OCI-M2 (cell line): ENCODE data around the gene SMS.

Experiments used
- DNase-seq: peaks from one replicate; lab custom pipeline; 2025; ENCODE audit not compliant: unreplicated experiment; lab: John Stamatoyannopoulos, UW

SMS gene

DNA sequence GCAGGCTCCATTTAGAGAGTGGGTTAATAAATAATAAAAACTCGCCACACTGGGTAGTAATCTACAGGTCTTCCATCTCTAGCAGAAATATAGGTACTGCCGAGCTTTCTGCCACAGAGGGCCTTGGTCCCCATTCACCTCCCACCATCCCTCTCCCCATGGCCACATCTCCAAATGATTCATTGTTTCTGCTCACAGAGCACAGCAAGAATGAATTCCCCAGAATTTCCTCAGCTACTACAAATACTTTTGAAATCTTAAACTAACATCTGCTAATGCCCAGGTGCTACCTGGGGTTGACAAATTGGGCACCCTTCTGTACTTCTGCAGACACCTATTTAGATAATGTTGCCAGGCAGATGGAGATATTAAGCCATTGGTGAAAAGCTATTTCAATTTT lies 96.7 kb downstream of the SMS start:
- no peak for DNase-seq

DNA sequence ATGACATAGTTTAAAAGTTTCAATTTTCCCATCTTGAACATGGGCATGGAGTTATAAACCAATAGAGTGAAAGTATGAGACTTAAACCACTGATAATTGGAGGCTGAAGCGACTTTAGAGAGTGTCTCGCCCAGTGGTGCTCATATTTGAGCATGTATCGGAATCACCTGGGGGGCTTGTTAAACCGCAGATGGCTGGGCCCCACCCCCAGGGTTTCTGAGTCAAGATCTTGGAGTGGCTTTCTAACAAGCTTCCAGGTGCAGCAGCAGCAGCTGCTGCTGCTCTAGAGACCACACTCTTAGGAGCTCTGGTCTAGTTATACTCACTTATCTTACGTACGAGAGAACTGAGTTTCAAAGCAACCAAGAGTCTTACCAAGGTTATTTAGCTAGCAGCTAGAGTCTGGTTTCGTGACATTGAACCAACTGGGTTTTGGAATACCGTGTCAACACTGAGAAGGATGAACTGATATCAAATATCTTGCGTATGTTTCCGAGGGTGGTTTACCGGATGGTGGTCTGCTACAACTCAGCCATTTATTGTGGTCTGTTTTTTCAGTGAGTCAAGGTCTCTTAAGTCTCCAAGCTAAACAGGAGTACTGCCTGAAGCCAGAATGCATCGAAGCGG lies 97.5 kb downstream of the SMS start:
- DNase-seq: no peak

DNA sequence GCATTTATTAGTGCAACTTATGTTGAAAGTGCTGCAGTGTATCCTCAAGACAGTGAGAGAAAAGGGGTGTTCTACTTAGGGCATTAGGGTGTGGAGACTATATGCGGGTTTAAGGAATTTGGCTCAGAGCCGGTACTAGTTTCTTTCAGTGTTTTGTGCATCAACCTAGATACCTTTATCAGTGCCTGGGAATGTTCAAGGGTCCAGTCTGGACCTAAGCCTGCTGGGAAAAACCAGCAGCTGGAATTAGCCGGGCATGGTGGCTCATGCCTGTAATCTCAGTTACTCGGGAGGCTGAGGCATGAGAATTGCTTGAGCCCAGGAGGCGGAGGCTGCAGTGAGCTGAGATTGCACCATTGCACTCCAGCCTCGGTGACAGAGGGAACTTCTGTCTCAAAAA lies 99.0 kb downstream of the SMS start:
- DNase-seq: no peak

DNA sequence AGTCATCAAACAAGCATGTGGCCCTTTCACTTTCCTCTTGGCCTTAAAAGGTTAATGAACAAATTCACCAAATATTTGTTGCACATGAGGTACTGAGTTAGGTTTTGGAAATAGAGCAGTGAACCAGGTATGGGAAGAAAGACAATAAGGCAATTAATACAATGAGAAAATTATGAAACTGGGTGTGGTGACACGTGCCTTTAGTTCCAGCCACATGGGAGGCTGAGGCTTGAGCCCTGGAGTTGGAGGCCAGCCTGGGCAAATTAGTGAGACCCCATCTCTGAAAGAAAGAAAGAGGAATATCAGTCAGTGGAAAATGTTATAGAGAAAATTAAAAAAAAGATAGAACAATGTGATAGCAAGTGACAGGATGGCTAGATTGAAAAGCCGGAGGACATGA lies 99.7 kb downstream of the SMS start:
- no peak for DNase-seq

DNA sequence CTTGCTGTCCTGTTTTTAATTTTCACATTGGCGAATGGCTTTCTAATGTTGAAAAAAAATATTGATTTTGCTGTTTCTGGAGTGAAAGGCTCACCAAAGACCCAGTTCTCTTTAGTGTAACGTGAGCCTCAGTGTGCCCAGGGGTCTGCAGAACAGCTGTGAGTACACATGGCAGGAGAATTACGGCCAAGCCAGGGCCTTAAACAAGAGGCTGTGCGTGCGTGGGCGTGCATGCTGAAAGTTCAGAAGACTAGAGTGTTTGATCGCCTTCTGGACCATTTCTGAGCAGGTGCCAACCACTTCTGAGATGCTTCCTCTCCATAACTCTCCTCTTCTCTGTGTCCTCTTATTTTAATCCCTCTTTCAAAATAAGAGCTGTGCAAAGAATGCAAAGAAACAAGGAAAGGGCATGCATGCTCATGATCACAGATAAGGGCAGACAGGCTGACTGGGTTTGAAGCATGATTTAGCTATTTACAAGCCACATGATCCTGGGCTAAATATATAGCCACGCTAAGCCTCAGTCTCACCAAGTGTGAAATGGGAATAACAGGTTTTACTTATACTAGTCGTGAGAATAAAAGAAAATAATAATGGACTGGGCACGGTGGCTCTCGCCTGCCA lies 101.5 kb downstream of the SMS start:
- no peak for DNase-seq

DNA sequence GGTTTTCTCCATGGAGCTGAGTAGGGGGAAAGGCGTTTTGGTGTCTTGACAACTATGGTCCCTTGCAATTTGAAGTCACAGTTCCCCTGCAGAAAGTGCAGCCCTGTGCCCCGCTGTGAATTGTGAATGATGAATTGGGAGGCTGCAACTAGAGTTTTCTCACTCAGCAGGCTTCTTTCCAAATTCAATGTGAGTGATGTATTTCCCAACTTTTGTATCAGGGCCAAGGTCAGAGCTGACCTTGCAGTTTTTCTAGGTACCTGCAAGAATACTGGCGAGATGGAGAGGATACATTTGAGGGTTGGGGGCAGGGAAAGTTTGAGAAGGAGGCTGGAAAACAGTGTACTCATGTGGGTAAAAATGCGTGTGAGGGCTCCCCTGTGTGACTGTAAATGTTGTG lies 103.4 kb downstream of the SMS start:
- no peak for DNase-seq
